ENCODE data around the gene MEIS2. TPM values are rescaled to one million over a fixed set of nuclear protein-coding genes. Genes with fewer than 3 reads are reported as not detected.

MEIS2 gene
- total and polyA plus RNA-seq, 8 donors, result 14.1 to 44.5 (median 36.3) TPM

GRCh38 chr15:37093480-37094332 lies 6.6 kb downstream of the MEIS2 start:
- H3K36me3 ChIP-seq, result no peaks in the 10 kb centered on the region
- no peak overlapping the region for H3K4me3 ChIP-seq
- peaks cover 0 to 6% of the 10 kb centered on the region in 2 donors for H3K4me1 ChIP-seq
- peaks cover 0 to 51% of the 10 kb centered on the region in 2 donors for H3K27me3 ChIP-seq
- DNase-seq, result no peak
- no peak overlapping the region for H3K27ac ChIP-seq
- H3K9me3 ChIP-seq, result no peaks in the 10 kb centered on the region
- TF ChIP-seq CTCF (IDR thresholded peaks at IDR 0.05), result no peak
- ATAC-seq, result no peak
- intact Hi-C loops (cut with DNase I), result no loop called here

GRCh38 chr15:37090543-37091175 lies 9.7 kb downstream of the MEIS2 start:
- H3K27ac ChIP-seq, result no peak overlapping the region
- DNase-seq, result no peak
- intact Hi-C loops (cut with DNase I), result no loop called here

GRCh38 chr15:37088436-37088835 lies 11.9 kb downstream of the MEIS2 start:
- ATAC-seq (peak; percentile 15), DNase-seq (no peak)
- Histone ChIP-seq H3K36me3 (peaks cover 0 to 2% of the 10 kb centered on the region in 2 donors), H3K27ac (no peak overlapping the region), H3K27me3 (no peaks in the 10 kb centered on the region), H3K4me1 (peaks cover 2 to 16% of the 10 kb centered on the region in 2 donors), H3K4me3 (no peak overlapping the region), H3K9me3 (no peaks in the 10 kb centered on the region)
- no peak for TF ChIP-seq CTCF (IDR thresholded peaks at IDR 0.05)
- intact Hi-C loops (cut with DNase I), result no loop called here

More at GRCh38 chr15:37090543-37091175, 9.7 kb downstream of the MEIS2 start:
- Histone ChIP-seq H3K27me3 (peaks cover 0 to 20% of the 10 kb centered on the region in 2 donors), H3K9me3 (no peaks in the 10 kb centered on the region), H3K36me3 (no peaks in the 10 kb centered on the region), H3K4me3 (no peak overlapping the region), H3K4me1 (peaks cover 2 to 12% of the 10 kb centered on the region in 2 donors)
- no peak for ATAC-seq
- no peak for TF ChIP-seq CTCF (IDR thresholded peaks at IDR 0.05)

GRCh38 chr15:37087131-37087588 lies 13.2 kb downstream of the MEIS2 start:
- Histone ChIP-seq H3K27ac (no peak overlapping the region), H3K4me1 (peaks cover 0 to 16% of the 10 kb centered on the region in 2 donors)
- no peak for ATAC-seq

More at GRCh38 chr15:37087131-37087588, 13.2 kb downstream of the MEIS2 start:
- DNase-seq, result no peak
- Histone ChIP-seq H3K27me3 (no peaks in the 10 kb centered on the region), H3K4me3 (no peak overlapping the region), H3K36me3 (peaks cover 0 to 13% of the 10 kb centered on the region in 2 donors), H3K9me3 (no peaks in the 10 kb centered on the region)
- TF ChIP-seq CTCF (IDR thresholded peaks at IDR 0.05), result no peak
- intact Hi-C loops (cut with DNase I), result no loop called here
